ENCODE results near the gene RAMP3. TPM values are rescaled to one million over a fixed set of nuclear protein-coding genes. Genes with fewer than 3 reads are reported as not detected.
"Not testable (repeated sequence)": the region's sequence is repeated elsewhere in the genome, so short reads cannot be mapped to it uniquely, and the experiment has no call there.

The RAMP3 gene
- total RNA-seq, 4 donors from 2014 or later = 31.6 to 117 (median 112) TPM

DNA sequence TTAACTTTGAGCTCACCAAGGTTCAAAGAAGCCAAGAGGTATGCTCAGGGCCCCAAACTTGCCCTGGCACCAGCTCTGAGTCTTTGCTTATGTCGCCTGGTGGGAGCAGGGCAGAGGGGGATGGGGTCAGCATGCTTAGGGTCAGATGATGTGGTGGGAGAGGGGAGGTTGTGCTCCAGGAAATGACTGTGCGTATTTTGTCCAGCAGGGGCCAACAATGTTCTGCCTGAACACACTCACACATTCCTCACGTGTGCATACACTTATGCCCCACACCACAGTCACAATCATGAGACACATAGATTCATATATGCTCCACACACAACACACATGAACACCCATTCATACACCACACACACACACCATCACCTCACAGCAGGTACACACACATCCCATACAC is 4.4 kb upstream of the RAMP3 start:
- no peaks in the 10 kb centered on the region for H3K36me3 ChIP-seq
- TF ChIP-seq POLR2A (IDR thresholded peaks at IDR 0.05) (no peak), EP300 (IDR thresholded peaks at IDR 0.05) (no peak)
- TF ChIP-seq, protein P1, sequence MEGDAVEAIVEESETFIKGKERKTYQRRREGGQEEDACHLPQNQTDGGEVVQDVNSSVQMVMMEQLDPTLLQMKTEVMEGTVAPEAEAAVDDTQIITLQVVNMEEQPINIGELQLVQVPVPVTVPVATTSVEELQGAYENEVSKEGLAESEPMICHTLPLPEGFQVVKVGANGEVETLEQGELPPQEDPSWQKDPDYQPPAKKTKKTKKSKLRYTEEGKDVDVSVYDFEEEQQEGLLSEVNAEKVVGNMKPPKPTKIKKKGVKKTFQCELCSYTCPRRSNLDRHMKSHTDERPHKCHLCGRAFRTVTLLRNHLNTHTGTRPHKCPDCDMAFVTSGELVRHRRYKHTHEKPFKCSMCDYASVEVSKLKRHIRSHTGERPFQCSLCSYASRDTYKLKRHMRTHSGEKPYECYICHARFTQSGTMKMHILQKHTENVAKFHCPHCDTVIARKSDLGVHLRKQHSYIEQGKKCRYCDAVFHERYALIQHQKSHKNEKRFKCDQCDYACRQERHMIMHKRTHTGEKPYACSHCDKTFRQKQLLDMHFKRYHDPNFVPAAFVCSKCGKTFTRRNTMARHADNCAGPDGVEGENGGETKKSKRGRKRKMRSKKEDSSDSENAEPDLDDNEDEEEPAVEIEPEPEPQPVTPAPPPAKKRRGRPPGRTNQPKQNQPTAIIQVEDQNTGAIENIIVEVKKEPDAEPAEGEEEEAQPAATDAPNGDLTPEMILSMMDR (IDR thresholded peaks at IDR 0.05) = no peak
- no peak overlapping the region for H3K27ac ChIP-seq
- 24 to 67% methylated on average over 1 to 3 of the region's 3 CpGs for WGBS, 2 donors
- DNase-seq (ENCODE audit: low spot score in 2 of 2) = no peak
- no peaks in the 10 kb centered on the region for H3K9me3 ChIP-seq
- H3K27me3 ChIP-seq = peaks cover 0 to 26% of the 10 kb centered on the region in 2 donors
- no peak overlapping the region for H3K4me3 ChIP-seq
- H3K4me1 ChIP-seq = peaks cover 0 to 16% (median 2%) of the 10 kb centered on the region in 4 donors

DNA sequence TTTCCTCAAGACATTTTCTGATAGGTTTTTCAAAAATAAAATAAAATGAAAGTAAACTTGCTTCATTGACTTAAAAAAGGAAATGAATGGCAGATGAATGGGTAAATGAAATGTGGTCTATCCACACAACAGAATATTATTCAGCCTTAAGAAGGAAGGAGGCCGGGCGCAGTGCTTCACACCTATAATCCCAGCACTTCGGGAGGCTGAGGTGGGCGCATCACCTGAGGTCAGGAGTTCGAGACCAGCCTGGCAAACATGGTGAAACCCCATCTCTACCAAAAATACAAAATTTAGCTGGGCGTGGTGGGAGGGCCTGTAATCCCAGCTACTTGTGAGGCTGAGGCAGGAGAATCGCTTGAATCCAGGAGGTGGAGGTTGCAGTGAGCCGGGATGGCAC is 3.7 kb upstream of the RAMP3 start:
- H3K27ac ChIP-seq; H3K4me3 ChIP-seq; H3K36me3 ChIP-seq; H3K9me3 ChIP-seq; DNase-seq (ENCODE audit: low spot score in 2 of 2): not testable (repeated sequence)
- peaks cover 0 to 16% (median 2%) of the 10 kb centered on the region in 4 donors for H3K4me1 ChIP-seq
- 87 to 88% methylated on average over 8 of the region's 8 CpGs for WGBS, 2 donors
- H3K27me3 ChIP-seq = peaks cover 0 to 25% of the 10 kb centered on the region in 2 donors

DNA sequence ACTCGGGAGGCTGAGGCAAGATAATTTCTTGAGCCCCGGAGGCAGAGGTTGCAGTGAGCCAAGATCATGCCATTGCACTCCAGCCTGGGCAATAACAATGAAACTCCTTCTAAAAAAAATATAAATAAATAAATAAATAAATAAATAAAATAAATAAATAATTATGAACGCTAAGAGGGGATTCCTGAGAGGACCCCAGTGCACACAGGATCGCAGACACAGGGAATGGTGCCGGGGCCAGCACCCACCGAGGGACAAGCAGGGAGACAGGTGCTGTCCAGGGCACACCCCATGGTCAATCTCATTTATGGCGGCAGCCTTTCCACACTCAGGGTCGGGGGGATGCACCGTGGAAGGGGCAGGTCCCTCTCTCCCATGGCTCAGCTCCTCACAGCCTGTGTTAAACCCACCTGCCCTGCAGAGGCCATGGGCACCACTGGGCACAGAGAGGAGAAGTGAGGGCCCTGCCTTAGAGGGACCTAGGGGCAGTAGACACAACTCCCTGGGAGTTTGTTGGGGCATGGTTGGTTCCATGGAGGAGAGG is 2.2 kb upstream of the RAMP3 start:
- Histone ChIP-seq H3K27me3 (peaks cover 0 to 25% of the 10 kb centered on the region in 2 donors), H3K9me3 (no peaks in the 10 kb centered on the region), H3K36me3 (no peaks in the 10 kb centered on the region), H3K4me3 (no peak overlapping the region), H3K4me1 (peaks cover 0 to 16% (median 2%) of the 10 kb centered on the region in 4 donors), H3K27ac (no peak overlapping the region)
- TF ChIP-seq EP300 (IDR thresholded peaks at IDR 0.05) (no peak), POLR2A (IDR thresholded peaks at IDR 0.05) (no peak)
- TF ChIP-seq, protein P1 (IDR thresholded peaks at IDR 0.05) = no peak
- no peak for DNase-seq (ENCODE audit: low spot score in 2 of 2)
- WGBS, 2 donors = 95 to 97% methylated on average over 9 of the region's 9 CpGs

DNA sequence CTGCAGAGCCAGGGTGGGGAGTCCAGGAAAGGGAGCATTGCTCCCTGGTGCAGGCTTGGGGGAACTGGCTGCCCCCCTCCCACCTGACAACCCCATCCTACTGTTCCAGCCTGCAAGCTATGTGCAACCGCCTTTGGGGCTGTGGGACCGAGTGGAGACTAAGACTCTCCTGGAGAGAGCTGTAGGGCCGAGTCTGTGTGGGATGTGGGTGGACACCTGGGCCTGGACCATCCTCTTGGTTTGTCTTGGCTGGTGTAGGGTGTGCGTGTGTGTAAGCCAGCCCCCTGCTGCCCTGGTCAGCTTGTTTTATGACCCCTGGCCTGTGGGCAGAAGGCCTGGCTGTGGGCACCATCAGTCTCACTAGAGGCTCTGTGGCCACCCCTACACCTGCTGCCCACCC is 1.6 kb upstream of the RAMP3 start:
- DNase-seq (ENCODE audit: low spot score in 2 of 2) = no peak
- Histone ChIP-seq H3K27me3 (peaks cover 0 to 25% of the 10 kb centered on the region in 2 donors), H3K4me3 (no peak overlapping the region), H3K4me1 (peaks cover 0 to 16% (median 2%) of the 10 kb centered on the region in 4 donors), H3K9me3 (no peaks in the 10 kb centered on the region), H3K36me3 (no peaks in the 10 kb centered on the region), H3K27ac (no peak overlapping the region)
- WGBS, 2 donors = 82 to 86% methylated on average over 4 of the region's 4 CpGs
- TF ChIP-seq EP300 (IDR thresholded peaks at IDR 0.05) = no peak
- TF ChIP-seq POLR2A (IDR thresholded peaks at IDR 0.05) = no peak
- TF ChIP-seq, protein P1 (IDR thresholded peaks at IDR 0.05) = no peak

DNA sequence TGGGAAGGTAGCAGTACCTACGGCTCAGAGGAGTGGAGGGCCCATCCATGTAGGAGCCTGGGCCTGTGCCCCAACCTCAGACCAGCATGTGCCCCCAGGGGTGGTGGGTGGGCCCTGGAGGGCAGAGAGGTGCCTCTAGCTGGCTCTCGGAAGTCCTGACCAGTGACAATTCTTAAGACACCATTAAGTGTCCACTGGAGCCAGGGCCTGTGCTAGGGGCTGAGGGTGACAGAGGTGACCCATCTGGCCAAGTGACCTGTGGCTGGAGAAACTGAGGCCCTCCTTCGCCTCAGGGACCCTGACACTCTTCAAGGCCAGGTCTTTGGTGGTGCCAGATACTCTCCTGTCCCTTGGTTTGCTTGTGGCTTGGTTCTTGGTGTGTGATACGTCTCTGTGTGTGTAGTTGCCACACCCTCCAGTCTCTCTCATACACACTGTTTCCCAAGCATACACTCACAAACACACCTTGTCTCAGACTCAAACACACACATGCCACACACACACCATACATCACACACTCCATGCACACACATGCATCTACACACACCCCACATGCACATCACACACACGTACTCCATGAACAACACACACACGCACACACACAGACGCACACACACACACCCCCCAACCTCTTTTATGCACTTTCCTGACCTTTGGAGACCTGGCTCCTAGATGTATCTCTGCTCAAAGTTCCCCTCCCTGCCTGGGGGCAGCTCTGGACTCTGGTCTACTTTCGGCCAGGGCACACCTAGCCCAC is 897 bp upstream of the RAMP3 start:
- Histone ChIP-seq H3K36me3 (no peaks in the 10 kb centered on the region), H3K27ac (no peak overlapping the region), H3K9me3 (no peaks in the 10 kb centered on the region), H3K27me3 (peaks cover 0 to 25% of the 10 kb centered on the region in 2 donors), H3K4me3 (no peak overlapping the region), H3K4me1 (peaks cover 0 to 16% (median 2%) of the 10 kb centered on the region in 4 donors)
- no peak for TF ChIP-seq EP300 (IDR thresholded peaks at IDR 0.05)
- no peak for TF ChIP-seq POLR2A (IDR thresholded peaks at IDR 0.05)
- TF ChIP-seq, protein P1 (IDR thresholded peaks at IDR 0.05) = no peak
- 87 to 91% methylated on average over 8 of the region's 8 CpGs for WGBS, 2 donors
- DNase-seq (ENCODE audit: low spot score in 2 of 2) = no peak

Measured in tibial nerve (tissue), 4 donors.